NCI-H524 (cell line): ENCODE results near the gene STAT5B.
"Not testable (repeated sequence)": the region's sequence is repeated elsewhere in the genome, so short reads cannot be mapped to it uniquely, and the experiment has no call there.

Experiments used
- DNase-seq, 2 experiments: peaks; one replicate each; lab custom pipeline; 2025; lab: John Stamatoyannopoulos, UW

Gene STAT5B

DNA sequence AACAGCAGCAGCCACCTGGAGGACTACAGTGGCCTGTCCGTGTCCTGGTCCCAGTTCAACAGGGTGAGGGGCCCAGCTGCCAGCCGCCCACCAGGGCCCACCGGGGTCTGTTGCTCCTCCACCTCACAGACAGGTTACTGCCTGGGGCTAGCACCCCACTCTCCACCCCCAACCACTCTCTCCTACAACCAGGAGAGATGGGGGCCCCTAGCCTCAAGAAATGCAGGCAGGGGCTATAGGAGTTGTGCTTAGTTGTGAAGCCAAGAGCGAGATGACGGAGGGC lies 30.1 kb upstream of the STAT5B start:
- no peak for DNase-seq

DNA sequence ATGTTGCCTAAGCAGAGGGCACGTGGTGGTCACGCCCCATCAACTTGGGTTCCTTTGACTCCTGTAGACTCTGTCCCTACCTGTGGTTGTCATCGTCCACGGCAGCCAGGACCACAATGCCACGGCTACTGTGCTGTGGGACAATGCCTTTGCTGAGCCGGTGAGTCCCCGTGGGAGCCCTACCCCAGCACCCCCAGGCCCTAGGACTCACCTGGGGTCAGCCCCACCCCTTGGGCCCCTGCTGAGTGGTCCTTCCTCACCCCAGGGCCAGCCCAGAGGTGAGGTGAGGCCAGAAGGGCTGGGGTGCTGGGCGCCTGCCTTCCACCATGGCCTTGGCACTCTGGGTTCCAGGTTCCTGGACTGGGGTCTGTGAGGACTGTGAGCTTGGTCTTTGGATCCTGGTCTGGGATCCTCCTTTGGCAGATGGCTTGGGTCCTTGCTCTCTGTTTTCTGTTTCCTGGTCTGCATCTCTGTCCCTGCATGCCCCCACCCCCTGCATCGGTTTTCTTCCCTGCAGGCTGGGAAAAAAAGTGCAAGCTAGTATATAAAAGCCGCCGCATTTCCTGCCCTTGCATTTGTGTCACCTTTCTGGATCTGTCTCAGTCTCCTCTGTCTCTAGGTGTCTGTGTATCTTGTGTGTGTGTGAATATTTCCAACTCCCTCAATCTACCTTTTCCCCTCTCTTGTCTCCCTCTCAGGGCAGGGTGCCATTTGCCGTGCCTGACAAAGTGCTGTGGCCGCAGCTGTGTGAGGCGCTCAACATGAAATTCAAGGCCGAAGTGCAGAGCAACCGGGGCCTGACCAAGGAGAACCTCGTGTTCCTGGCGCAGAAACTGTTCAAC lies 29.6 kb upstream of the STAT5B start:
- no peak for DNase-seq

DNA sequence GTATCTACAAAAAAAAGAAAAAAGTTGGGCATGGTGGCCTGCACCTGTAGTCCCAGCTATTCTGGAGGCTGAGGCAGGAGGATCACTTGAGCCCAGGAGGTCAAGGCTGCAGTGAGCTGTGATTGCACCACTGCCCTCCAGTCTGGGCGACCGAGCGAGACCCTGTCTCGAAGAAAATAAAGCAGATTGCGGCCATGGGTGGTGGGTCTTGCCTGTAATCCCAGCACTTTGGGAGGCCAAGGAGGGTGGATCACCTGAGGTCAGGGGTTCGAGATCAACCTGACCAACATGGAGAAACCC lies 28.8 kb upstream of the STAT5B start:
- DNase-seq = not testable (repeated sequence)

DNA sequence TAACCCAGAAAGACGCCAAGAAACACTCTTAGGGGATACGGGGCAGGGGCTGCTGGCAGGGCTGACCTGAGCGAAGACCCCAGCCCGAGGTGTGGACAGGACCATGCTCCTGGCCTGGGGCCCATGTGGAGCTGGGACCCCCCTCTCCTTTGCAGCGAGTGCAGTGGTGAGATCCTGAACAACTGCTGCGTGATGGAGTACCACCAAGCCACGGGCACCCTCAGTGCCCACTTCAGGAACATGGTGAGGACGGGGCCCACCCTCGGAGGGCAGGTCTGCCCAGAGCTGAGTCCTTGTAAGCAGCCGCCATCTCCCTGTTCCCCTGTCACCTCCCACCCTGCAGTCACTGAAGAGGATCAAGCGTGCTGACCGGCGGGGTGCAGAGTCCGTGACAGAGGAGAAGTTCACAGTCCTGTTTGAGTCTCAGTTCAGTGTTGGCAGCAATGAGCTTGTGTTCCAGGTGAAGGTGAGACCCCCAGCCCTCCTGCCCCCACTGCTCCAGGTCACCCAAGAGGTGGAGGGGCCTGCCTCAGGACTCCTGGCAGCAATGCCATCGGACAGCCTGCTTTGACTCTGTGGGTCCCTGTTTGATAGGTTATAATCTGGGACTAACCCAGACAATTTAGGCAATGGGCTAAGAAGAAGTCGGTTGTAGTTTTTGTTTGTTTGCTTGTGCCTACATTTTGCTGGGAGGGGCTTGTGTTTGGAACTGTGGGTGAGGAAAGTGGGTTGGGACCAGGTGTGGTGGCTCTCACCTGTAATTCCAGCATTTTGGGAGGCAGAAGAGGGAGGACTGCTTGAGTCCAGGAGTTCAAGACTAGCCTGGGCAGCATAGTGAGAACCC lies 28.2 kb upstream of the STAT5B start:
- no peak for DNase-seq

DNA sequence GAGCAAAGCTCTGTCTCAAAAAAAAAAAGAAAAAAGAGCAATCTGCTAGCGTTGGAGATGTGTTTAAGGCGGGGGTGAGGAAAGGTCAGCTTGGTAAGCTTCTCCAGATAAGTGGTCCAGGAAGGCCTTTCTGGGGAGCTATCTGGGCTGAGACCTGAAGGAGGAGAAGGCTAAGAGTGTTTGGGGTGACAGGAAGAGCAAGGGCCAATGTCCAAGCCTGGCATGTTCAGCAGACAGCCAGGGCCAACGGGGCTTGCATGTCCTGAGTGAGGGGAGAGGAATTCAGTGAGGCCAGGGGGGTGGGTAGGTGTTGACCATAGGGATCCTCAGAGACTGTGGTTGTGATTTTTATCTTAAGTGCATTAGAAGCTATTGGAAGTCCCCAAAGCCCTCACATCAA lies 27.5 kb upstream of the STAT5B start:
- DNase-seq = no peak

DNA sequence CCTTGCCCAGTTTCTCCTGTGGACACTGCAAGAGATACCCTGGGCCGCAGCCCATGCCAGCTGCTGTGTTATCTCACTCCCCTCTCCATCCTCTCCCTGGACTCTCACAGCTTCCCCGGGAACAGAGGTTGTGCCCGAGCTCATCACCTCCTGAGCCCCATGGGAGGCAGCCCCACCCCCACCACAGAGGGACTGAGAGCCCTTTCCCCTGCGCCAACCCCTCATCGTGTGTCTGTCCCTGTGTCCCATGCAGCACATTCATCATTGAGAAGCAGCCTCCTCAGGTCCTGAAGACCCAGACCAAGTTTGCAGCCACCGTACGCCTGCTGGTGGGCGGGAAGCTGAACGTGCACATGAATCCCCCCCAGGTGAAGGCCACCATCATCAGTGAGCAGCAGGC lies 24.8 kb upstream of the STAT5B start:
- DNase-seq = no peak

DNA sequence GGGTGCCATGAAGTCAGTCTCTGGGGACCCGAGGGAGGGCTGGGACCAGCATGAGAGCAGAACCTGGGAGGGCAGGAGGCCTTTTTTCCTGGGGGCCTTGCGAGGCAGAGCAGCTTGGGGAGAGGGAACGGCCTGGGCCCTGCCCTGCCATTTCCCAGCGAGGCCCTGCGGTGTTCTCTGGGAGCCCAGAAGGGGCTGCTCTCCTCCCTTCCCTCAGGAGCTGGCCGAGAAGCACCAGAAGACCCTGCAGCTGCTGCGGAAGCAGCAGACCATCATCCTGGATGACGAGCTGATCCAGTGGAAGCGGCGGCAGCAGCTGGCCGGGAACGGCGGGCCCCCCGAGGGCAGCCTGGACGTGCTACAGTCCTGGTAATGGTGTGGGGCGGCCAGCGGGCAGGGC lies 23.7 kb upstream of the STAT5B start:
- not testable (repeated sequence) for DNase-seq

DNA sequence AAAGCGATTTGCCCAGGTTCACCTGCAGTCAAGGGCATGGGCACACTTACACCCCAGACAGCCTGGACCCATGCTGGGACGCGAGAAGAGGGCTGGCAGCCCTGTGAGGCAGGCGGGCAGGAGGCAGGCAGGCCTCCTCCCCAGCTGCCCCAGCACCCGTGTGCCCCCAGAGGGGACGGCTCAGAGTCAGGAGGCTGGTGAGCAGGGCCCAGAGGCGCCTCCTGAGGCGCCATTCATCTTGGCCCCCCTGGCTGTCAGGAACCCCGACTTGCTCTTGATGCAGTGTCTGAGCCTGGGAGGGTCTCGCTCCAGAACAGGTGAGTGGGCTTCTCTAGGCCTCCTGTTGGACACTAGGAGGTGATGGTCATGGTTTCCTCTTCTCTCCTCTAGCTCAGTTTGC lies 23.2 kb upstream of the STAT5B start:
- not testable (repeated sequence) for DNase-seq

DNA sequence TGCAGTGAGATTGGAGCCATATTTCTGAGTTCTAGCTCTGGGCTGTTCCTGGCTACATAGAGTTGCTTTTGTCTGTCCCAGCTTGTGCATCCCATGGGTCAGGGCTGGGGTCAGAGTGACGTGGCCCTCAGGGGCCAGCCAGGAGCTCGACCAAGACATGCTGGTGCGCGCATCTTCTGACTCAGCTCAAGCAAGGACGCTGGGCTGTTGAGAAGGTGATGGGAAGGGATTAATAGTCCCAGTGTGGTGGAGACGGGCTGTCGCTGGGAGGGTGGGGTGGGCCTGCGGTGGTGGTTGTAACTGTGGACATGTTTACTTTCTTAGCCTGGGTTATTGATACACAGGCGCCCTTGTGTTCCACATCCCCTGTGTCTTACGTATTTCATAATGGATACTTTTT lies 21.6 kb upstream of the STAT5B start:
- DNase-seq = not testable (repeated sequence)

DNA sequence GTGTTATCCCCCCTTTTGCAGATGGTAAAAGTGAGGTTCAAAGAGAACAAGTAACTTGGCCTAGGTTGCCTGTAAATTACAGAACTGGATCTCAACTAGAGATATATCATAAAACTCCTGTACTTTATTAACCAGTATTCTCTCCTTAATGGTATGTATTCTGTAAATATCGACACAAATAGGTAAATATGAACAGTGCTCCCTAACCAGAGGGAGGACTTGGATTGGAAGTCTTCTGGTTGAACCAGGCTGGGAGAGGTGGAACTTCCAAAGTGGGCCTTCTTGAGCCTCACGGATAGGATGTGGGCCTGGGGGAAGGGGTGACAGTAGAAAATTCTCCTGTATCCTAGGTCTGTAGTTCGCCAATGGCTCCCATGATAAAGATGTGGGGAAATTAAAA lies 19.8 kb upstream of the STAT5B start:
- DNase-seq = no peak

DNA sequence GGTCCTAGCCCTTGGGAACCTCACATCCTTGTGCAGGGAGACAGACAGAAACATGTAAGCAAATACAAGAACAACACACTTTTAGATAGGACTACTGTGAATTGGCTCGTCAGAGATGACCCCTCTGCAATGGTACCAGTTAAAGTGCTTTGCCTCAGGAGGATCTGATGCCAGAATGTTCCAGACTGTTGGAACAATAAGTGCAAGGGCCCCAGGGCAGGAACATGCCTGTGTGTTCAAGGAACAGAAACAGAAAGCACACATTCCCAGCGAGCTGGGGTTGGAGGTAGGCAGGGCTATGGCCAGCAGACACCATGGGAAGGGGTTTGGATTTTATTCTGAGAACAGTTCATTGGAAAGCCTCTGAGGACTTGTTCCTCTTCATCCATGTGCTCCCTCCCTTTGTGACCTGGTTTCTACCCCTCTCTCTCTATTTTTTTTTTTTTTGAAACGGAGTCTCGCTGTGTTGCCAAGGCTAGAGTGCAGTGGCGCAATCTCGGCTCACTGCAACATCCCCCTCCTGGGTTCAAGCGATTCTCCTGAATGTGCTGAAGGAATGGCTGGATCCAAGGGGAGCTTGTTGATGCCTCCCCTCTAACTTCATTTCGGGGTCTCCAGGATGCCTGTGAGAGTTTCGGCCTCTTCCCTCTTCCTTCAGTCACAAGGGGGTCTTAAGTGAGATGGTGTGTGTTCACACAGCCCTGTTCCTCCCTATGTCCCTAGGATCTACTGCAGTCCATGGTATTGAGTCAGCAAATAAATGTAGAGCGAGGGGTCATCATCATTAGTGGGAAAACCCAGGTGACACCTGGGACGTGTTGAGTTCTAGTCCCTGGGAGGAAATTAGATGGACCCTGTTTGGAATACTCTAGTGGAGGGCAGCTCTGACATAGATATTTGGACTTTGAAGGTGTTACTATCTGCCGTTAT lies 18.5 kb upstream of the STAT5B start:
- no peak for DNase-seq

DNA sequence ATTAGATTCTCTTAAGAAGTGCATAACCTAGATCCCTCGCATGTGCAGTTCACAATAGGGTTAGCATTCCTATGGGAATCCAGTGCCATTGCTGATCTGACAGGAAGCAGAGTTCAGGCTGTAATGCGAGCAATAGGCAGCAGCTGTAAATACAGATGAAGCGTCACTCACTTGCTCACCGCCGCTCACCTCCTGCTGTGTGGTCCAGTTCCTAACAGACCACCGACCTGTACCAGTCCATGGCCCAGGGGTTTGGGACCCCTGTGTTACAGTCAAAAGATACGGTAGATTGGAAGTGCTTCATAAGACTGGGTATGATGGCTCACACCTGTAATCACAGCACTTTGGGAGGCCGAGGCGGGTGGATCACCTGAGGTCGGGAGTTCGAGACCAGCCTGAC lies 14.9 kb upstream of the STAT5B start:
- DNase-seq = no peak

DNA sequence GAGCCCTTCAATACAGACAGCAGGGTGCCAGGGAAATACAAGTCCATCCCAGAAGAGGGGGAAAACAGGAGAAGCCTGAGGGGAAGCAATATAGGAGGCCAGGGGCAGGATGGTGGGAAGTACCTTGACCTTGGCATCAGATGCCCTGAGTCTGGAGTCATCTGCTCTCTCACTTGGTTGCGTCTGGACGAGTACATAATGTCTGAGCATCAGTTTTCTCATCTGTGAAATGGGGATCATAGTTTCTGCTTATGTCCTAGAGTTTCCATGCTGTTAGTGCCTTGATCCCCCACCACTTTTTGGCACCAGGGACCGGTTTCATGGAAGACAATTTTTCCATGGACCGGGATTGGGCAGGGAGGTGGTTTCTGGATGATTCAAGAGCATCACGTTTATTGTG lies 14.4 kb upstream of the STAT5B start:
- no peak for DNase-seq

DNA sequence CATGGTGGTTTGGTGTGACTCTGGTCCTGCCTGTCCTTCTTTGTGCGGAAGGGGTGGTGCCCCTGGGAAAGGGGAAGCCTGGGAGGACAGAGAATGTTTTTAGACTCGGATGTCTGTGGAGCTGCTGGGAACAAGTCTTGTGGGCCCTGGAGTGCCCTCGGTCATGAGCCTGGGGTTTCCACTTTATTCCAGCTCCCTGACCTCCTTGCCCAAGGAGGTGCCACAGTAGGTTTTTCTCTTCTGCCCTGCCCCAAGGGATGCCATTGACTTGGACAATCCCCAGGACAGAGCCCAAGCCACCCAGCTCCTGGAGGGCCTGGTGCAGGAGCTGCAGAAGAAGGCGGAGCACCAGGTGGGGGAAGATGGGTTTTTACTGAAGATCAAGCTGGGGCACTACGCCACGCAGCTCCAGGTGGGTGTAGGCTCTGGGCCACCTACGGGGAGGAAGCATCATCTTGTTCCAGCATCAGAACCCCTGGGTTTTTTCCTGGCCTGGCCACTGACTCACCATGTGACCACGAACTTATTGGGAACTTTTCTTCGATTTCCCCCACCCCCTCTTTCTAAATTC lies 13.5 kb upstream of the STAT5B start:
- no peak for DNase-seq

DNA sequence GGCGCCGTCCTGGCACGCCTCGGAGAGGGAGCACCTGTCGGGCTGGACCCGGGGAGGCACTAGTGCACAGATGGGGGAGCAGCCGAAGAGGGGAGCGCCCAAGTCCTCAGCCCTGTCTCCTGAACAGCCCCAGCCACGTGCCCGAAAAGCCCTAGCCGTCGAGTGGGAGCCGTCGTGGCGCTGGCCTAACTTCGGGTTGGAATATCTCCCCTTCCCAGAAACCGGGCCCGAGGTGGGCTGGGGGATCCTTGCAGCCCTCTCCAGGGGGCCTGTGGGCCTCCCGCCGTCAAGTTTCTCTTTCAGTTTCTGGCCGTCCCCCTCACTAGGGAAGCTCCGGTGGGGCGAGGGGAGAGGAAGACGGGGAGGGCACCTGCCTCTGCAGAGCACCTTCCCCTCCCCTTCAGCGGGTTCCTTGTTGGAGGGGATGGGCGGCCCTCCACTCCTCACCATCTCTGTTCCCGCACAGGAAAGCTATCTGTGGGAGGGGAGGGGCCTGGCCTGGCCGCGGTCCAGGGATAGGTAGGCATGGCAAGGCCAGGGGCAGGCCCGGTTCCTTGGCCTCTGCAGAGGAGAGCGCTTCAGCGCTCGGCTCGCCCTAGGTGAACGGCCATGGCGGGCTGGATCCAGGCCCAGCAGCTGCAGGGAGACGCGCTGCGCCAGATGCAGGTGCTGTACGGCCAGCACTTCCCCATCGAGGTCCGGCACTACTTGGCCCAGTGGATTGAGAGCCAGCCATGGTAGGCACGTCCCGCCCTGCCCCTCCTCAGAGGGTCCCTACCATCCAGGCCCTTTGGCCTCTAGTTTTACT lies 12.8 kb upstream of the STAT5B start:
- DNase-seq = no peak

DNA sequence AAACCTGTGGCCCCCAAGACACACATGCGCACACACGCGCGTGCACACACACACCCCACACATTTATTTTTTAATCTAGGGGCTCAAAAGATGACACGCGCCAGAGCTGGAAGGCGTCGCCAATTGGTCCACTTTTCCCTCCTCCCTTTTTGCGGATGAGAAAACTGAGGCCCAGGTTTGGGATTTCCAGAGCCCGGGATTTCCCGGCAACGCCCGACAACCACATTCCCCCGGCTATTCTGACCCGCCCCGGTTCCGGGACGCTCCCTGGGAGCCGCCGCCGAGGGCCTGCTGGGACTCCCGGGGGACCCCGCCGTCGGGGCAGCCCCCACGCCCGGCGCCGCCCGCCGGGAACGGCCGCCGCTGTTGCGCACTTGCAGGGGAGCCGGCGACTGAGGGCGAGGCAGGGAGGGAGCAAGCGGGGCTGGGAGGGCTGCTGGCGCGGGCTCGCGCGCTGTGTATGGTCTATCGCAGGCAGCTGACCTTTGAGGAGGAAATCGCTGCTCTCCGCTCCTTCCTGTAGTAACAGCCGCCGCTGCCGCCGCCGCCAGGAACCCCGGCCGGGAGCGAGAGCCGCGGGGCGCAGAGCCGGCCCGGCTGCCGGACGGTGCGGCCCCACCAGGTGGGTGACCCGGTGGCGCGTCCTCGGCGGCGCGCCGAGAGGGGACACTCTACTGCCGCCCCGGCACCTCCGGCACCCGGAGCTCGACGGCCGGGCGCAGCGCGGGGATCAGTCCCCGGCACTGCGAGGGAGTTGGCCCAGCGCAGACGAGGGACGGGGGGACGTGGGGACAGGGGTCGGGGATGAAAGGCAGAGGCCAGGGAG lies 12.0 kb upstream of the STAT5B start, which contains the start of gene STAT5A:
TSS of gene STAT5A (plus strand) at position 522 of the 826 bp plus-strand sequence. CDS start 914 bp downstream, outside the sequence.
- DNase-seq = peak in 1 of 2 experiments; percentile 41

DNA sequence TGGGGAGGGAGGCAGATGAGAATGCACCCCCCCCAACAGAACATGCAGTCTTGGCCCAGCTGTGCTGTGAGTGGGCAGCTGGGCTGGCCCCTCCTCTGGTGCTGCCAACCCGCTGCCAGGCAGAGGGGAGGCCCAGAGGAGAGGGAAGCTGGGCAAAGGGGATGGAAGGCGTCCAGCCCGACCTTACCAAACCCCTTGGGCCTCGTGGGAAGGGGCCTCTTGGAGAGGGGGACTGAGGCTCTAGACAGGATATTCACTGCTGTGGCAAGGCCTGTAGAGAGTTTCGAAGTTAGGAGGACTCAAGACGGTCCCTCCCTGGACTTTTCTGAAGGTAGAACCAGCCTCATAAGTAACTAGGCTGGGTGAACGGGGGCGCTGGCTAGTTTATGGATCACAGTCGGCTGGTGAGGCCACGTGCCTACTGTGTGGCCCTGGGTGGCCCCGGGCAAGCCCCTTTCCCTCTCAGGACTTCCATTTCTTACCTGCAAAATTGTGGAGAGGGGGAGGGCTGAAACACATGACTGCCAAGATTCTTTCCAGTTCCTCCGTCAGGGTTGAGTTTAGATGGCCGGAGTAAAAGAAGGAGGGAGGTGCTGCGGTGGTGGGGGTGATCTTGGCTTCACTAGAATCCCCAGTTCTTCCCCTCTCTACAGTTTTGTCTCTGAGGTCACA lies 11.2 kb upstream of the STAT5B start:
- peak in 1 of 2 experiments; percentile 10 for DNase-seq

DNA sequence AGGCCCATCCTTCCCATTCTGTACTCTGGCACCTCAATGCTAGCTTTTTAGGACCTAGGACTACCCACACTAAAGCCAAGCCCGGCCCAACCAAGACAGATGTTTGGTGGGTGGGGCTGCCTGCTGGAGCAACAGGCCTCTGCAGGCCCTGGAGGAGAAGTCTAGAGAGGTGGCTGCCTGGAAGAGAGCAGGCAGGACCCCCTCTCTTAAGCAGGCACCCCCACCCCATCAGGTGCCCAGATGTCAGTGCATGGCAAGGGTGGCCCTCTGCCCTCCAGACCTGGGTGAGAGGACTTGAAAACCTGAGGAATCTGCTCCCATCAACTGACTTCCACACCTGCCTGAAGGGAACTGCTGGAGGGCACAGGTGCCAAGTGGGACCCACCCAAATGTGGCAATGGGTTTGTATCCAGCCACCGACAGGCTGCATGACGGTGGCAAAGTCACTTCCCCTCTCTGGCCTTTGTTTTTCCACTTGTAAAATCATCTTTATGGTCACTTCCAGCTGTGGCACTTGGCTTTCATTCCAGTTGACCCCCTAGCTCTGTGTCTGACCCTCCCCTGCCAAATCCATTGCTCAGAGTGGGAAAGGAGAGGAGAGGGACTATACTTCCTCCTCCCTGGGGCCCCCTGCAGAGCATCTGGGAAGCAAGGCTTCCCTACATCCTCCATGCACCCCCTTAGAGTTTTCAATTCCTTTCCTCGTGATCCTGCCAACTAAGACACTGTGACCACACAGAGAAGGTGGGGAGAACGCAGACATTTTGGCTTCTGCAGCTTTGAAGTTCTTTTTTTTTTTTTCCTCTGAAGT lies 10.4 kb upstream of the STAT5B start:
- DNase-seq = peak in 1 of 2 experiments; percentile 17
